Glomerular endothelial cell (primary cell): ENCODE results near the gene DAB1. TPM values are rescaled to one million over a fixed set of nuclear protein-coding genes. Genes with fewer than 3 reads are reported as not detected.
"Not testable (repeated sequence)": the region's sequence is repeated elsewhere in the genome, so short reads cannot be mapped to it uniquely, and the experiment has no call there.

Source experiments
- DNase-seq: peaks from one replicate; pipeline ENCODE4 v3.0.0-alpha.2; 2011; ENCODE audit warnings: low read depth, low spot score; ENCODE audit errors: extremely low read depth
- total RNA-seq: library from RNA; depleted of rRNA; stranded (reverse); fragments of >200 nt; gene quantifications from 2 replicates; pipeline ENCODE4 v1.2.3, GENCODE V29; 2015

The DAB1 gene
- total RNA-seq, 1 donor from 2014 or later, result 0.18 TPM

GRCh38 chr1:57235730-57236510 is 187.9 kb downstream of the DAB1 start:
- no peak for DNase-seq

DNA sequence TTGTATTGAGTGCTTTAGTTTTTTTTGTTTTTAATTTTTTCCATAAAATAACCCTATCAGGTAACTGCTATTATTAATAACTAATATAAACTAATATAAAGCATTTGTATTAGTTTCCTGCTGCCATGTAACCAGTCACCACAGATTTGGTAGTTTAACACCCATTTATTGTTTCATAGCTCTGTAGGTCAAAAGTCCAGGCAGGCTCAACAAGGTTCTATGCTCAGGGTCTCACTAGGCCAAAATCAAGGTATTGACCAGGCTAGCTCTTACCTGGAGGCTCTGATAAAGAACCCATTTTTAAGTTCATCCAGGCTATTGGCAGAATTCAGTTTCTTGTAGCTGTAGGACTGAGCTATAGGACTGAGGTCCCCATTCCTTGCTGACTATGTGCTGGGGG is 189.4 kb downstream of the DAB1 start:
- no peak for DNase-seq

DNA sequence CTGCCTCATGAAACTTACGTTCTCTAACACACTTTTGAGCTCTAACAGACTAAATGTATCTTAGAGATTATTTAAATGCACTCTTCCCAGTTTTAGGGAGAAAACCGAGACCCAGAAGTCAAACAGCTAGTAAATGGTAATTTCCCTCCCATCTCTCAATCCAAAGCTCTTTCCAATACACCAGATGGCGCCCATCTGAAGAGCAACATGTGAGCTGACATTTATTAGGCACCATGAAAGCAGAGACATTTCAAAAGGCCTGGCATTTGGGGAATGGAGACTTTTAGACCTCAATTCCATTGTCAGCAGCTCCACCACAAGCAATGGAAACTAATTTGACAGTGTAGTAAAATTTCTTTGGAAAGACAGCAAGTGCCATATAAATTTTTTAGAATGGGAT is 191.4 kb downstream of the DAB1 start:
- no peak for DNase-seq

- DNase-seq, result no peak
These were observed 193.9 kb downstream of the DAB1 start for GRCh38 chr1:57229998-57230397.

- no peak for DNase-seq
These were observed 194.8 kb downstream of the DAB1 start for GRCh38 chr1:57229076-57229475.

DNA sequence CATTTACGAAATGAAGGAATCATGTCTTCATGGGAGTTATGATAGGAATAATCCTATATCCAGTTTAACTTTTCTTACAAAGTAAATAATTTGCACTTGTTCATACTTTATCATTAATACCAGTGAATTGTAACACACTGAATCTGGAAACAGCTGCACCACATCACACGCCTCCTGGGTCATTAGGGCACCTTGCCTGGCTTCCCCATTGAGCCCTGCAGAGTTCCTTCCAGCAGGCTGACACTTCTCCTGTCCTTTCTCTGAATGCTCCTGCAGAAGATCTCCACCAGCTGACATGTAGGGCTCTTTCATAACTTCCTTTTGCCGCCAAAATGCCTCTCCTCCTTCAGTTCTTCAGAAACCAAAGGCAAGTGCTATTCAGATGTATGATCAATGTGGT is 201.1 kb downstream of the DAB1 start:
- DNase-seq, result no peak

DNA sequence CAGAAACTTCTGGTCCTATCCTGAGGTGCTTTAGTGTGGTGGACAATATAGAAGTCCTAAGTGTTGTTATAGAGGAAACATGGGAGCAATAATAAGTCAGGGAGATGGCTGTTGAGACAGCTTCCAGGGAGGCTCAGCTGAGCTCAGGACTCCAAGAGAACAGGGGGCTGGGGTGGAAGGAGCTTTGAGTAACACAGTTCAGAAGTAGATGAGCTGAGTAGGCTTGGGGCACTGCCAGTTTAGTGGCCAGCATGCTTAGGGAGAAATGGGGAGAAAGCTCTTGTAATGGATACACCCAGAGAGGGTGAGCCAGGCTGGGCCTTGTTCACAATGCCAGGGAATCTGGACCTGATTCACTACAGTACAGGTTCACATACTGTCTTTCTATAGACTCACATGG is 201.6 kb downstream of the DAB1 start:
- DNase-seq, result no peak

- not testable (repeated sequence) for DNase-seq
These were observed 203.0 kb downstream of the DAB1 start for GRCh38 chr1:57220905-57221304.

DNA sequence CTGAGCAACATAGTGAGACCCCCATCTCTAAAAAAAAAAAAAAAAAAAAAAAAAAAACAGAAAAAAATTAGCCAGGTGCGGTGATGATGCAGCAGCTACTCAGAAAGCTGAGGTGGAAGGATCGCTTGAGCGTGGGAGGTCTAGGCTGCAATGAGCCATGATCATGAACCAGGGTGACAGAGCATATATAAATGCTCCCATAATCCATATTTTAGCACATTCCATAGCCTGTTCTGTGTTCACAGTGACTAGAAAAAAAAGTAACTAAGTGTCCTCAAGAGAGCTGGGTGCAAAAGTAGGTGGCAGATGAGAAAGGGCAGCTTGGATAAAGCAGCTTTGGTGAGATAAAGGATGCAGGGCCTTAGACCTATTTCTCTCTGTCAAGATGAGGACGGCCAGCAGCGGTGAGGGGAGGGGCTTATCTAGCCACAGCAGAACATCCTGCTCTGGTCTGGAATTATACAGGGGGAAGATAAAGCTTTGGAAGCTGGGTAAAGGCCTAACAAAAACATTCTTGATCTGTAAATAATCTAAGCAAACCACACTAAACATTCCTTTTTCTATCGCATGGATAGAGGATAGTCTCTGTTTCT is 205.3 kb downstream of the DAB1 start:
- DNase-seq, result no peak

DNA sequence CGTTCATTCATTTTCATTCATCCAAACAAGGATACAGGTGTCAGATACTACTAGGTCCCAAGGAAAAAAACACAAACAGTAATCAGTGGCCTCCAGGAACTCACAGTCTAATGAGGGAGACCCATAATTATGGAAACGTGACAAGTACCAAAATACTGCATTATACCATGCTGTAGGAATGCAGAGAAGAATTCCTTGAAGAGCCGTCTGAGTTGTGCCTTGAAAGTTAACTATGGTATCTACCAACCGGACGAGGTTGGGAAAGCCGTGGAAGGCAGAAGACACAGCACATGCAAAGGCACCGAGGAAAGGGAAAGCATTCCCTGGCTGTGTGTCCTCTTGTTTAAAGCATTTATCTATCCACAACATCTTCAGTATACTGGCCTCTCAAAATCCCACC is 206.0 kb downstream of the DAB1 start:
- DNase-seq, result no peak

GRCh38 chr1:57214951-57215575 is 208.8 kb downstream of the DAB1 start:
- DNase-seq, result no peak

DNA sequence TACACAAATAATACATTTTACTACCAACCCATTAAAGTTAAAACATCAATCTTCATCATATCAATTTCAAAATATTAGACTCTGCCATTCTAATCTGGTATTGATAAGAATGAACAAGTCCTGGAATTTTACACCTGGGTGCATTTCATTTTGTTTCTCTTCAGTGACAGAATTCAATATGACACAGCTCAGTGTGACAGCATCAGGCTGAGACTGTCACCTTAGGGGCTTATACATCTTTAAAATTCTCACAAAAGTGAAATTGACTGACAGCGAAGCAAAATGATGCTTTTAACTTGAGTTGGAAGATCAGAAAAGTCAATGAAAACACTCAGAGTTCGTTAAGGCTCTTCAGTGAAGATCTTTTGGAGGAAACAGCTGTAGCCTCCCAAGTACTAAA is 213.0 kb downstream of the DAB1 start:
- no peak for DNase-seq

- no peak for DNase-seq
These were observed 214.4 kb downstream of the DAB1 start for GRCh38 chr1:57209495-57209894.

- no peak for DNase-seq
These were observed 215.0 kb downstream of the DAB1 start for GRCh38 chr1:57208741-57209302.

DNA sequence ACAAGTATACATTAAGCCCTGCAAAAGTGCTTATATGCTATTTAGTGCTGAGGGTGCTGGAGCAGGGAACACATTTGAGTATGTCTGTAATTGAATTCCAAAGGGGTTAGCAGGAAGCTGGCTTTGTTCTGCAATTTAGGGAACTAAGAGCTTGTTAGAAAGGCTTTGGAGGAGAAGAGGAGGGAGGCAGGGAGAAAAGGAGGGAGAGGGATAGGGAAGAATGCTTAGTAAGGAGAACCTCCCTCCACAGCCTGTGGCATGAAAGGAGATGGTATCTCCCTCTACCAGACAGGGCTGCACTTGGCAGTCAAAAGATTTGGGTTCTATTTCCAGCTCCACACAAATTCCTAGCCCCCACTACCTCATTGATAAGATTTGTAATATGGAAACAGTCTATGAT is 217.8 kb downstream of the DAB1 start:
- no peak for DNase-seq

- no peak for DNase-seq
These were observed 218.7 kb downstream of the DAB1 start for GRCh38 chr1:57204942-57205787.

DNA sequence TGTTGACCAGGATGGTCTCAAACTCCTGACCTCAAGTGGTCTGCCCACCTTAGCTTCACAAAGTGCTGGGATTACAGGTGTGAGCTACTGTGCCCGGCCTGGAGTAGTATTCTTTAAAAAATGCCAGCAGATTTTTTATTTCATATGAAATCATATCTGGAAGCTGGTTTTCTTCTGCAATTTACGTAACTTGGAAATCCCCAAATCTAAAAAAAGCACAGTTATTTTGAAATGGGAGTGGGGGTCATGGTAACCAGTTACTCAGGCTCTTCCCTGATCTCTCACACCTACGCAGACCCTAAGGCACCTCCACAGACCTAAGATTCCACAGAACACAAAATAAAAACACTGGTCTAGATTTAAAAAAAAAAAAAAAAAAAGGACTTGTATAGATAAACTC is 219.8 kb downstream of the DAB1 start:
- no peak for DNase-seq

DNA sequence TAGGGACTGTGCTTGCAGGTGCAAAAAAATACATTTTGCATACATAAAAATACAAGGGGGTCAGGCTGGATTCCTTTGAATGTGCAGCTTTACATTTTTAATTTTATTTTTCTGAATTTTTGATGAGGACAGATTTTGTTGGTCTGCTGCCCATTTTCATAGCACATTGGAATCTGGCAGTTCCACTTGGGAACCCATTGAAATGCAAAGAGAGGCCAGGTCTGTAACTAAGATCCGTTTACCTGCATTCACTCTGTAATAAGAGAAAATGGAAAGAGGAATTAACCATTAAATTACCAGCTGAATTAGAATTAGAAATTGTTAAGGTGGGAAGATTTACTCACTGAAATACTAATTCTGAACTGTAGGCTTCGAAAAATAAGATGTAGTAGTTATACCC is 221.6 kb downstream of the DAB1 start:
- no peak for DNase-seq

DNA sequence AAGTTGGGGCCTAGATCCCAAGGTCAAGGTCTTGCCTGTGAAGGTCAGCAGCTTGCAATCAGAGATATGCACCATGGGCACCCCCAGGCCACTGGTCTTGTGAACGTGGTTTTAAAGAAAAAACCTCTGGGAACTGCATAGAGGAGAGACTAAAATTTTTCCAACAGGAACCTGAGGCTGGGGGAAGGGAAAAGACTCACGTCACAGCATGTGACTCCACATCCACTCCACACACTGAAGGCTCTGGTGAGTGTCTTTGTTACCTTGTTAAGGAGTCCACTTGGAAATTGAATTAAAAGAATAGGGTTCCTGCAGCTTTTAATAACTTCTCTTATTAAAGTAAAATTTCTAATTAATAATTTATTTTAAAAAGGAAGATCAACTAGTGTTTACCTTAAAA is 224.9 kb downstream of the DAB1 start:
- no peak for DNase-seq

DNA sequence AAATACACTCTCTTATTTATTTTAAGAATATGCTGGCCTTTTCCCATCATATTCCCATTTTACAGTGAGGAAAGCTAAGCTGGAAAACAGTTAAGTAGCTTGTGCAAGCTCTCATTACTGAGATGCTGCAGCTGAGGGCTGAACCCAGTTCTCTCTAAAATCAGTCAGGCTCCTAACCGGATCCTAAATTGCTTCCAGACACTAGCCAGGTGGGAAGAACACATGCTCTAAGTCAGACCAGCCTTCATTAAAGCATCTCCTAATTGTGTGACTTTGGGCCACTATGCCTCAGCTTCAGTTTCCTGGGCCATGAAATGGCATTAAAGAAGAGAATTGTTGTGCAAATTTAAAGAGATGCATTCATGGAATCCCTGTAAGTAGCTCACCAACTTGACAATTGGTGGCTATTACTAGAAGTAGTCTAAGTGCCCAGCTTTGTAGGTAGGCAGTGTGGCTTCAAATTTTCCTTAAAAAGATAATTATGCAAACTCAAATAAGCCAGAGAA is 228.4 kb downstream of the DAB1 start:
- no peak for DNase-seq

DNA sequence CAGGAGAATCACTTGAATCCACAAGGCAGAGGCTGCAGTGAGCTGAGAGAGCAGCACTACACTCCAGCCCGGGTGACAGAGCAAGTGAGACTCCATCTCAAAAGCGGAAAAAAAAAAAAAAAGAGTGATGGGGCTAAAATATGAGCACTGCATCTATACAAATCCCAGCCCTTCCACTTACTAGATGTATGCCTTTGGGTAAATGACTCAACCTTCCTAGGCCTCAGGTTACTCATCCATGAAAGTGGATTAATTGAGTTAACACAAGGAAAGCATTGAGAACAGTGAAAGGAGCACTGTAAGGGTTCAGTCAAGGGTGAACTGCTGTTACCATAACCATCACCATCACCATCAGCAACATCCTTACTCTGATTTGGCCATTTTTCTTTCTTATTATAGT is 231.6 kb downstream of the DAB1 start:
- DNase-seq, result no peak
